ENCODE results near the gene HMCN2.
A peak's percentile ranks its signal among the peaks of the same experiment; 100 is the strongest.
"Not testable (repeated sequence)": the region's sequence is repeated elsewhere in the genome, so short reads cannot be mapped to it uniquely, and the experiment has no call there.

HMCN2 gene

DNA sequence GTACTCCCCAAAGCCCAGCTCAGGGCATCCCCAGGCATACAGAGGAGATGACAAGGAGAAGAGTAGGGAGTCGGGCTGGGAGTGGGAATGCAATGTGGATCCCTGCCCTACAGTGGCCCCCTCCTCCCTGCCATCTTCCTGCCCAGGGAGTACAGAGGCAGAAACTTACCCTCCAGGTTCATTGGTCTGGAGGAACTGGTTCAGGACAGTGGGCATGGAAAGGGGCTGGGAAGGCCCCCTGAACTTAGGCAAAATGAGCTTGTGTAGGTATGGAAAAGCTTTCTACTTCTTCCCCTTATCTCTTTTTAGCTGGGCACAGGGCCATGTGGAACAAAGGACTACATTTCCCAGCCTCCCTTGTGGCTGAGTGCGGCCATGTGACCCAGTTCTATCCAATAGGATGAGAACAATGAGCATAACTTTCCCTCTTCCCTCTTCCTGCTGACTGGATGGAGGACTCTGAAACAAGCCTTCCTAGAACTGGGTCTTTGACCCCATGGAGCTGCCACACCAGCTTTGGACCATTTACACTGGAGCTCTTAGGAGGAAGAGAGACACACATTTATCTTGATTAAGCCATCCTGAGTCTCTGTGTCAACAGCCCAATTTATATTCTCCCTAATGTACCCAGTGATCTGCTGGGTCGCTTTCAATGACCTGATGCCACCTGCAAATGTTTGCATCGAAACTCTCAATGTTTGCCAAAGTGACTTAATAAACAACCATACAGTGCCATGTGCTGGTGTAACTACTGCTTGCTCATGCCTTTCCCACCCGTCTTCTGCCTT is 25.0 kb upstream of the HMCN2 start:
- peak; percentile 47 for DNase-seq (ENCODE audit: low read depth)

GRCh38 chr9:130241198-130241535 is 24.4 kb upstream of the HMCN2 start:
- no peak for DNase-seq (ENCODE audit: low read depth)

- no peak for DNase-seq (ENCODE audit: low read depth)
Observed at GRCh38 chr9:130242270-130243014, 23.1 kb upstream of the HMCN2 start.

DNA sequence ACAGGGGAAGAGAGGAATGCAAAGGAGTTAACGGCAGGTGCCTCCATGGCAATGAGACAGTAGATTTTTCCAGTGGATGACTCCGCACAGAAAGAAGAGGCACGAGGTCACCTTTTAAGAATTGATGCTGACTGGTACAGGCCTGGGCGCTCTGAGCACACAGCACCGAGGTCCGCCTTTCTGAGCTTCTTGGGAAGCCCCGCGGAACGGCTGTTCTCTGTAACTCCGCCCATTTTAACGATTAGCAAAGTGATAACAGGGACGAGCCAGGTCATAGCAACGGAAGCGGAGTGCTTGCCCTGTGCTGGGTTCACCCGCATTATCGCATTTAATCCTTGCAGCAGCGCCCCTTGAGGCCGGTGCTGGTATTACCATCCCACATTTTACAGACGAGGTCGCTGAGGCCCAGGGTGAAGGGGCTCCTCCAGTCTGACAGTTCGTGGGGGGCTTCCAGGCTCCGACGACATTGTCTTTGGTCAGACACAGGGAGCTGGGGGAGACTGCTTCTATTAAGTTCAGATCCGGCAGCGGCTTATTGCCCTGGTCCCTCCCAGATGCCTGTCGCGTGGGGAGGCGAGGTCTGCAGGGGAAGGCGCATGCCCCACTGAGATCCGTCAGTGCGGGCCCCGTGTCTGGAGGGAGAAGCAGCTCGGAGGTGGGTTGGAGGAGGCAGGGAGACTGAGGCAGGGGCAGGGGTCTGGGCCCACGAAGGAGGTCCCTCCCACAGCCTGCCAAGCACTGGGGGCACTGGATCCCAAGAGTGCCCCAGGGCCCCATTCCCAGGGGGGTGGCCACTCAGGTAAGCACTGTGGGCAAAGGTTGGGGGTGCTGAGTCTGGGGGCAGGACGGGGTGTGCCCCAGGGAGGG is 22.3 kb upstream of the HMCN2 start:
- peak; percentile 14 for DNase-seq (ENCODE audit: low read depth)

GRCh38 chr9:130243882-130244170 is 21.7 kb upstream of the HMCN2 start:
- no peak for DNase-seq (ENCODE audit: low read depth)

DNA sequence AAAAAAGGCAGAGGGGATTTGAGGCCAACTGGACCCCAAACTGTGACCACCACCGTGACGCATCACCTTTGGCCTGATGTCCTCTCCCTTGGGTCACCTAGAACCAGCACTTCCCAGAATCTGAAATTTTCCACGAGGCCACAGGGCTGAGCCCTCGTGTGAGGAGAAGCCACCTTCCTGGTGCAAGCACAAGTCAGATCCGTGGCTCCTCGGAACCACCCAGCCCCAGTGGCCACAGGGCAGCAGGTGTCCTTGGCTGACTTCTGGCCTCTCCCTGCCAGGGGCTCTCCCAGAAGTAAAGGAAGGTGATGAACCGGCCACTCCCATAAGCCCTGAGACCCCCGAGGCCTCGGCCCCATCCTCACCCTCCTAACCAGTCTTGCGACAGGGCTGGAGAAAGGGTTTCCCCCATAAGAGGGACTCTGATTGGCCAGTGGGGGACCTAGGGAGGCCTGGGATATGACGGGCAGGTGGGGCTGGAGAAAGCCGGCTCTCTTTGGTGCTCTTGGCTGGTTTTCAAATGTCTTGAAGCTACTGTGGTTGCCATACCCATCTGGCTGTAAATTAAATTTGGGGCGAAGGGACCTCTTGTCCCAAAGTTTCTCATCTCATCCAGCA is 20.9 kb upstream of the HMCN2 start:
- no peak for DNase-seq (ENCODE audit: low read depth)

- DNase-seq (ENCODE audit: low read depth), result no peak
Observed at GRCh38 chr9:130245474-130245873, 20.1 kb upstream of the HMCN2 start.

GRCh38 chr9:130246126-130246525 is 19.4 kb upstream of the HMCN2 start:
- no peak for DNase-seq (ENCODE audit: low read depth)

DNA sequence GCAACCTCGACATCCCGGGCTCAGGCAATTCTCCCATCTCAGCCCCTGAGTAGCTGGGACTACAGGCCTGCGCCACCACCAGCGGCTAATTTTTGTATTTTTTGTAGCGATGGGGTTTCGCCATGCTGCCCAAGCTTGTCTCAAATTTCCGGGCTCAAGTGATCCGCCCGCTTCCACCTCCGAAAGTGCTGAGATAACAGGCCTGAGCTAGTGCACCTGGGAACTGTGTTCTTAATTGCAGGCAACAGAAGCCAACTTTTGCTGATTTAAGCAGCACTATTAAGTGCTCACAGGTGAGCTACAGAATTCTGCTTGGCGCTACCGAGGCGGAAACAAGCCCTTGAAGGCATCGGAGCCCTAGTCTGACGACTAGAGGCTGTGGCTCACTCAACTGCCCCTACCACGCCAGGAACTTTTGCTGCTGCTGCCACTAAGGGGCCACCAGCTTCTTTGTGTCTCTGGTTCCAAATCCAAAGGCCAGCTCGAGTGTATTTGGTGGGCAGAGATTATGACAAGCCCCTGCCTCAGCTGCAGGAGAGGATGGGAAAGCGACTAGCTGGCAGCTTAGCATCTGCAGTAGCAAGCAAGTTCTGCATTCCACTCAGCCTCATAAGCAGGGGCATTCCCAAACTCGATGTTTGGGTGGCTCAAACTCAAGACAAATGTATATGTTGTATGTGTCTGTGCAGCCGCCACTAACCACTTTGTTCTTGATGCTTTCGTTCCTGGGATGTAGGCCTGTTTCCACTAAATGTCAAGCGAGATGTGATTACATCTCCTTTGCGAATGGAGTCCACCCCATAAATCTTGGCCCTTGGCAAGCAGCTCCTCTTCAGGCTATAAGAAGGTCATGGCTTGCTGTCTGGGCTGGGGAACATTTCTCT is 10.6 kb upstream of the HMCN2 start:
- no peak for DNase-seq (ENCODE audit: low read depth)

GRCh38 chr9:130255631-130256134 is 9.9 kb upstream of the HMCN2 start:
- DNase-seq (ENCODE audit: low read depth), result no peak

DNA sequence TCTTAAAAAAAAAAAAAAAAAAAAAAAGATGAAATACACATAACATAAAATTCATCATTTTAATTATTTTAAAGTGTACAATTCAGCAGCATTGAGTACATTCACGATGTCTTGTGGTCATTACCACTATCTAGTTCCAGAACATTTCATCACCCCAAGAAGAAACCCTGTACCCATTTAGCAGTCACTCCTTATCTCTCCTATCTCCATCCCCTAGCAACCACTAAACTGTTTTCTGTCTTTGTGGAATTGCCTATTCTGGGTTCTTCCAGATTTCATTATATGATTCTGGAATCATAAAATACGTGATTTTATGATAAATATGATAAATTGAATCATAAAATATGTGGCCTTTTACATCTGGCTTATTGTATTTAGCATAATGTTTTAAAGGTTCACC is 8.9 kb upstream of the HMCN2 start:
- no peak for DNase-seq (ENCODE audit: low read depth)

DNA sequence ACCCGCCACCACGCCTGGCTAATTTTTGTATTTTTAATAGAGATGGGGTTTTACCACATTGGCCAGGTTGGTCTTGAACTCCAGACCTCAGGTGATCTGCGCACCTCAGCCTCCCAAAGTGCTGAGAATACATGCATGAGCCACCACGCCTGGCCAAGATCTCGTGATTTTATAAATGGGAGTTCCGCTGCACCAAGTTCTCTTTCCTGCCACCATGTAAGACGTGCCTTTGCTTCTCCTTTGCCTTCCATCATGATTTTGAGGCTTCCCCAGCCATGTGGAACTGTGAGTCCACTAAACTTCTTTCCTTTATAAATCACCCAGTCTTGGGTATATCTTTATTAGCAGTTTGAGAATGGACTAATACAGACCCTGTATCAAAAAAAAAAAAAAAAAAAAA is 7.4 kb upstream of the HMCN2 start:
- not testable (repeated sequence) for DNase-seq (ENCODE audit: low read depth)

DNA sequence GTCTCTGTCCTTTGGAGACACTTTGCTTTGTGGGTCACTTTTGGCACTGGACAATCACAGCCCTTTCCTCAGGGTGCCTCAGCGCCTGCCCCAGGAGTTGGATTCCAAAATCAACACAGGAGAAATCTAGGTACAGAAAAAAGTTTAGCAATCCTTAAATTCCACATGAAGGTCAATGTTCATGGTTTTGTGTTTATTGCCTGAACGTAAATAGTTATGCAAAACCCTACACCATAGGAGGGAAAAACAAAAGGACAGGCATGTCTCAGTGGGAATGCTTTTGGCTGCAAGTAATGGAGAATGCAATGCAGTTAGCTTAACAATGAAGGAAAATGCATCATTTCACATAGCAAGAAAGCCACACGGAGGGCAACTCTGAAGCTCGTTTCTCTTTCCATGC is 6.5 kb upstream of the HMCN2 start:
- DNase-seq (ENCODE audit: low read depth), result no peak

DNA sequence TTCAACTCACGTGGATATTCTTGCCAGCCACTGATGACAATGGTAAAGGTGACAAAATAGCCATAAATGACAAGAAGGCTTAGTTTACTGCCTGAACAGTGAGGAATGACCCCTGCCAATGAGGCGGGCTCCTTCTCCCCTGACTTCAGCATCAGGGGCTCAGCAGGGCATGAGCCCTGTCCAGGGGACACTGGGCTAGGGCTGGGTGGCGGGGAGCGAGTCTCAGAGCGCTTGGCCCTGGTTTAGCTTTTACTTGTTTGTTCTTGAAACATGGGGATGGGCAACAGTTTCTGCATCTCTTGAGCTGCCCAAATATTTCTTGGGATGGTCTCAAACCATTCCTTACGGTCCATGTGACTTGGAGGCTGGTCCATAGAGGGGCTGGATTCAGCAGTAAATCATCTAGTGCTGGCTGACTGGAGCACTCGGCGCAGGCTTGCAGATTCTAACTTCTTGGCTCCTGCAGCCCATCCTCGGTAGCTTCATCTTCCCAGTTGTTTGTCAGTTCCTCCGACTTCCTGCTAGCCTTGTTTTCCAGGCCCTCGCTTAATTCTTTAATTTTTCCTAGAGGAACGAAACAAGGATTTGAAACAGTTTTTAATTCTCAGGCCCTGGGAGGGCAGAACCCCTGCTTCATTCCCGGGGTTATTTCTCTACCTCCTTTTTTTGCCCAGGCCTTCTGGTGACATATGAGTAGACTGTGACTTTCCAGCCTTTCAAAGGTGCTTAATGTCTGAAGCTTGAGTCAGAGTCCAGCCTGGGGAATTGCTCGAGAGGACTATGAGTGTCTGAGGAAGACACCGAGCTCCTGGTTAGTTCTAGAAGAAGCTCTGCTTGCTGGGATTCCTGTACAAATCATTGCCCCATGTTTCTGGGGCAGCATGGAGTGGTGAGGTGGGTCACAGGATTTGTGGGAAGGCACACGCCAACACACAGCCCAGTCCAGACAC is 4.5 kb upstream of the HMCN2 start:
- DNase-seq (ENCODE audit: low read depth), result no peak

DNA sequence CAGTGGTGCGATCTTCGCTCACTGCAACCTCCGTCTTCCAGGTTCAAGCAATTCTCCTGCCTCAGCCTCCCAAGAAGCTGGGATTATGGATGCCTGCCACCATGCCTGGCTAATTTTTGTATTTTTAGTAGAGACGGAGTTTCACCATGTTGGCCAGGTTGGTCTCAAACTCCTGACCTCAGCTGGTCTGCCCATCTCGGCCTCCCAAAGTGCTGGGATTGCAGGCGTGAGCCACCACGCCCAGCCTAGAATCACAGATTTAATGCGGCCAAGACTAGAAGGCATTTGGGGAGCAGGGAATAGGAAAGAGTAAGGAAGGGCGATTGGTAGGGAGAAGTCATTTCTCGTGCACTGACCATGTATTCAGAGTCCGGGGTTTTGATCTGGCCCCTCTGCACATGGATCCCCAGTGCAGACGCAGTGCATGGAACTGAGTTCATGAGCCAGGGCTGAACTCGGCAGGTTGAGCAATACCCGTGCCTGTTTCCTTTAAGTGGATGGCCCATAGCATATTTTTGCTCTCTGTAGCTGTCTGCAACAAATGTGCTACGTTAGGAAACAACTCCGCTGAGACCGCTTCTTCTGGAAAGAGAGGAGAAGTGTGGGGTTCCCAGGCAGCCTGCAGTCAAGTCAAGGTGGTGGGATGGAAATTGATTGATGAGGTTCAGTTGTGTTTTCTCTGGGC is 3.4 kb upstream of the HMCN2 start:
- no peak for DNase-seq (ENCODE audit: low read depth)

DNA sequence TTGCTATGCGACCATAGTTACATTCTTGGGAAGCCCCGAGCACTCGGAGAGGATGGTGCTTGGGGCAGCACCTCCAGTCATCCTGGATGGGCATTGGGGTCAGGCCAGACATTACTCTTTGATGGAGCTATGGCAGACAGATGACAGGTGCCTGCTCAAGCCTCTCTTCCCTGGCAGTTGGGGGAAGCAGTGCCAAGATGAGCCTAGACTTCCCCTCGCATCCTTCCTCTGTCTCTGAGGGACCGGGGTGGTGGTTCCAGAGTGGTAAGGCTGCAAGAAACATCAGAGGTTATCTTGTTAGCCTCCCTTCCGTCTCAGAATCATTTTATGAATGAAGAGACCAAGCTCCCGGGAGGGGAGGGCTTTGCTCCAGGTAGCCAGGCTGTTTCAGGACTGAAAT is 2.8 kb upstream of the HMCN2 start:
- DNase-seq (ENCODE audit: low read depth), result no peak

GRCh38 chr9:130263601-130264413 is 1.8 kb upstream of the HMCN2 start:
- DNase-seq (ENCODE audit: low read depth), result no peak
